ENCODE results near the gene FAM170B.

FAM170B gene

GRCh38 chr10:49133706-49134248, at the start of gene FAM170B:
Gene FAM170B, minus strand, starts transcription at chr10:49134021. Its CDS starts 103 bp downstream, at chr10:49133918.
- no peak for DNase-seq (ENCODE audit: low read depth in 2 of 2)

- DNase-seq (ENCODE audit: low read depth in 2 of 2): no peak
These were observed 49.0 kb upstream of the FAM170B start for GRCh38 chr10:49182776-49183175.

GRCh38 chr10:49180444-49180860, 46.6 kb upstream of the FAM170B start:
- DNase-seq (ENCODE audit: low read depth in 2 of 2): no peak

GRCh38 chr10:49179699-49180443, 46.0 kb upstream of the FAM170B start:
- DNase-seq (ENCODE audit: low read depth in 2 of 2): no peak

- no peak for DNase-seq (ENCODE audit: low read depth in 2 of 2)
These were observed 45.0 kb upstream of the FAM170B start for GRCh38 chr10:49178489-49179471.

GRCh38 chr10:49177391-49178355, 43.9 kb upstream of the FAM170B start:
- peak in 1 of 2 donors; percentile 26 for DNase-seq (ENCODE audit: low read depth in 2 of 2)

GRCh38 chr10:49176310-49177268, 42.8 kb upstream of the FAM170B start:
- DNase-seq (ENCODE audit: low read depth in 2 of 2): no peak

- no peak for DNase-seq (ENCODE audit: low read depth in 2 of 2)
These were observed 41.9 kb upstream of the FAM170B start for GRCh38 chr10:49175587-49176309.

- no peak for DNase-seq (ENCODE audit: low read depth in 2 of 2)
These were observed 41.2 kb upstream of the FAM170B start for GRCh38 chr10:49174926-49175500.

GRCh38 chr10:49174261-49174925, 40.6 kb upstream of the FAM170B start:
- no peak for DNase-seq (ENCODE audit: low read depth in 2 of 2)

GRCh38 chr10:49173853-49174252, 40.0 kb upstream of the FAM170B start:
- DNase-seq (ENCODE audit: low read depth in 2 of 2): no peak

GRCh38 chr10:49173201-49173772, 39.5 kb upstream of the FAM170B start:
- no peak for DNase-seq (ENCODE audit: low read depth in 2 of 2)

- DNase-seq (ENCODE audit: low read depth in 2 of 2): no peak
These were observed 38.9 kb upstream of the FAM170B start for GRCh38 chr10:49172777-49173132.

- no peak for DNase-seq (ENCODE audit: low read depth in 2 of 2)
These were observed 38.4 kb upstream of the FAM170B start for GRCh38 chr10:49172061-49172776.

- DNase-seq (ENCODE audit: low read depth in 2 of 2): no peak
These were observed 37.7 kb upstream of the FAM170B start for GRCh38 chr10:49171326-49172060.

- no peak for DNase-seq (ENCODE audit: low read depth in 2 of 2)
These were observed 37.0 kb upstream of the FAM170B start for GRCh38 chr10:49170632-49171325.

All from stimulated activated CD8-positive, alpha-beta memory T cell treated with anti-CD3 and anti-CD28 coated beads, Interleukin-2, amount 100 ng/mL, for 1 hour (primary cell).